ENCODE measurements around the gene PLEKHJ1.

DNA sequence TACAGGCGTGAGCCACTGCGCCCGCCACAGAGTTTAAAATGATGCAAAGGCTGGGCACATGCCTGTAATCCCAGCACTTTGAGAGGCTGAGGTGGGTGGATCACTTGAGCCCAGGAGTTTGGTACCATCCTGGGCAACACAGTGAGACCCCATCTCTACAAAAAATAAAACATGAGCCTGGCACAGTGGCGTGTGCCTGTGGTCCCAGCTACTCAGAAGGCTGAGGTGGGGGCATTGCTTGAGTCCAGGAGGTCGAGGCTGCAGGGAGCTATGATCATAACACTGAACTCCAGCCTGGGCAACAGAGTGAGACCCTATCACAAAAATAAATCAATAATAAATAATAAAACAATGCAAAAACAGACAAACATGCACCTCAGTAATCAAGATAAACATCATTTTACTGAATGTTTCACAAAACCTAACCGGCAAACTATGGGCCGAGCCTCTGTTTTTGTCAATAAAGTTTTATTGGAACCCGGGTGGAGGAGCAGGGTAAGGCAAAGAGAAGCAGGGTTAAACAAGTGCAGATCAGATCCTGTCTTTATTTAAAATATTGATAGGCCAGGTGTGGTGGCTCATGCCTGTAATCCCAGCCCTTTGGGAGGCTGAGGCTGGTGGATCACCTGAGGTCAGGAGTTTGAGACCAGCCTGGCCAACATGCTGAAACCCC, 47.8 kb upstream of the PLEKHJ1 start:
- TF ChIP-seq CTCF (IDR thresholded peaks at IDR 0.05) = no peak
- no peak for TF ChIP-seq POLR2A (IDR thresholded peaks at IDR 0.05)
